Activated CD4-positive, CD25-positive, alpha-beta regulatory T cell treated with anti-CD3 and anti-CD28 coated beads, Interleukin-2, amount 50 U/mL, for 72 hours (primary cell): ENCODE data around the gene NLGN2.

Experiments used
- DNase-seq: peaks from one replicate; pipeline ENCODE4 v3.0.0; 2021

Gene NLGN2

DNA sequence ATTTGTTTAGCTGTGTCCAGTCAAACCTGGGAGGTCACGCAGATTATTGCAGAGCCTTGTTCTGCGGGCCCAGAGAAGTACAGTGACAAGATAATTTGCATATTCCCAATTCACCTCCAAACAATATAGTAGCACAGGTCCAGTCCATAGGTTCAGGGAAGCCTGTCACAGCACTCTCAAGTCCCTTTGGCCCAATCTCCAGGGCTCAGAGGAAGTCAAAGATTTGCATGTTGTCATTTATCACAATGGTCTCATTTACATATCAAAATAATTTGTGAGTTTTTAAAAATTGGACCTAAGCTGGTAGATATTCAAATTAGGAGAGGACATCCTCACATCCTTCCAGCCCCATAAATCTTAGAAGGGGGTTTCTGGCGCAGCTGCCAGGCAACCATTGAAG is 59.9 kb downstream of the NLGN2 start:
- DNase-seq: no peak

- no peak for DNase-seq
Measured at GRCh38 chr17:7468290-7468689, 60.6 kb downstream of the NLGN2 start.

- DNase-seq: no peak
Measured at GRCh38 chr17:7468804-7469389, 61.3 kb downstream of the NLGN2 start.
